Stimulated activated naive CD8-positive, alpha-beta T cell treated with anti-CD3 and anti-CD28 coated beads, Interleukin-15, Interleukin-2, amounts not matched to agents 100 U/mL and 50 U/mL, for 24 hours (primary cell): ENCODE measurements around the gene SERPINE1.
"Not testable (repeated sequence)": the region's sequence is repeated elsewhere in the genome, so short reads cannot be mapped to it uniquely, and the experiment has no call there.

ENCODE experiments used
- ATAC-seq: fragments of 150-1000 bp; cut with Tn5 transposase; one replicate; pipeline ENCODE4 v1.10.0; 2021
- DNase-seq: peaks from one replicate; pipeline ENCODE4 v3.0.0; 2021

SERPINE1 gene

GRCh38 chr7:101124376-101125056, 2.4 kb upstream of the SERPINE1 start:
- DNase-seq (no peak), ATAC-seq (peak; percentile 33)

GRCh38 chr7:101125989-101126650, 784 bp upstream of the SERPINE1 start:
- no peak for ATAC-seq

GRCh38 chr7:101127460-101128039, 646 bp downstream of the SERPINE1 start:
- no peak for DNase-seq
- ATAC-seq: no peak

More at GRCh38 chr7:101125989-101126650, 784 bp upstream of the SERPINE1 start:
- no peak for DNase-seq

DNA sequence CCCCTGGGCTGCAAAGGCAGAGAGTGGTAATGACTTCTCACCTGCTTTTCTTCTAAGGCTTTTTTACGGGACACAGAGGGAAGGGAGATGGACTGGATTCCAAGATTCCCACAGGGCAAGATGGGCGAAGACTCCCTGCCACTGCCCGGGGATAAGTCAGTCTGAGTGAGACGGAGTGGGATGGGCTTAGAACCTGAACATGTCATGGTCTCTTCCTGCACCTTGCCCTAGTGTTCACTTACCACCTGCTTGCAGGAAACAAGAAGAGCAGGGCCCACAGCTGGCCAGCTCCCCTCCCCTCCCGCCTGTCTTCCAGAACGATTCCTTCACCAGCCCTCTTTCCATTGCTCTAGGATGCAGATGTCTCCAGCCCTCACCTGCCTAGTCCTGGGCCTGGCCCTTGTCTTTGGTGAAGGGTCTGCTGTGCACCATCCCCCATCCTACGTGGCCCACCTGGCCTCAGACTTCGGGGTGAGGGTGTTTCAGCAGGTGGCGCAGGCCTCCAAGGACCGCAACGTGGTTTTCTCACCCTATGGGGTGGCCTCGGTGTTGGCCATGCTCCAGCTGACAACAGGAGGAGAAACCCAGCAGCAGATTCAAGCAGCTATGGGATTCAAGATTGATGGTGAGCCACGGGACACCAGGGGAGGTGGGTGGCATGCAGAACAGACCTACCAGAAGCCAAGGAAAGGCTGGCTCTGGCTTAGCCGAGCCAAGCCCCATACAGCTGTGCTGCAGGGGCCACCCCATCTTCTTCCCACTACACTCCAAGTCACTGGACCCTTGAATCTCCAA, 1.3 kb downstream of the SERPINE1 start:
- DNase-seq (no peak), ATAC-seq (no peak)

DNA sequence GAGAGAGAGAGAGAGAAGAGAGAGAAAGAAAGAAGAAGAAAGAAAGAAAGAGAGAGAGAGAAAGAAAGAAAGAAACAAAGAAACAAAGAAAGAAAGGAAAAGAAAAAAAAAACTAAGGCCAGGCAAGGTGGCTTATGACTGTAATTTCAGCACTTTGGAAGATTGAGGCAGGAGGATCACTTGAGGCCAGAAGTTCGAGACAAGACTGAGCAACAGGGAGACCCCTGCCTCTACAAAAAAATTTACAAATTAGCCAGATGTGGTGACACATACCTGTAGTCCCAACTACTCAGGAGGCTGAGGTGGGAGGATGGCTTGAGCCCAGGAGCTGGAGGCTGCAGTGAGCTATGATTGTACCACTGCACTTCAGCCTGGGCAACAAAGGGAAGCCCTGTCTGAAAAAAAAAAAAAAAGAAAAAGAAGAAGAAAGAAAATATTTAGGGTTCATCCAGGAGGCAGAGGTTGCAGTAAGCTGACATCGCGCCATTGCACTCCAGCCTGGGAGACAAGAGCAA, 2.8 kb downstream of the SERPINE1 start:
- DNase-seq: no peak
- no peak for ATAC-seq

DNA sequence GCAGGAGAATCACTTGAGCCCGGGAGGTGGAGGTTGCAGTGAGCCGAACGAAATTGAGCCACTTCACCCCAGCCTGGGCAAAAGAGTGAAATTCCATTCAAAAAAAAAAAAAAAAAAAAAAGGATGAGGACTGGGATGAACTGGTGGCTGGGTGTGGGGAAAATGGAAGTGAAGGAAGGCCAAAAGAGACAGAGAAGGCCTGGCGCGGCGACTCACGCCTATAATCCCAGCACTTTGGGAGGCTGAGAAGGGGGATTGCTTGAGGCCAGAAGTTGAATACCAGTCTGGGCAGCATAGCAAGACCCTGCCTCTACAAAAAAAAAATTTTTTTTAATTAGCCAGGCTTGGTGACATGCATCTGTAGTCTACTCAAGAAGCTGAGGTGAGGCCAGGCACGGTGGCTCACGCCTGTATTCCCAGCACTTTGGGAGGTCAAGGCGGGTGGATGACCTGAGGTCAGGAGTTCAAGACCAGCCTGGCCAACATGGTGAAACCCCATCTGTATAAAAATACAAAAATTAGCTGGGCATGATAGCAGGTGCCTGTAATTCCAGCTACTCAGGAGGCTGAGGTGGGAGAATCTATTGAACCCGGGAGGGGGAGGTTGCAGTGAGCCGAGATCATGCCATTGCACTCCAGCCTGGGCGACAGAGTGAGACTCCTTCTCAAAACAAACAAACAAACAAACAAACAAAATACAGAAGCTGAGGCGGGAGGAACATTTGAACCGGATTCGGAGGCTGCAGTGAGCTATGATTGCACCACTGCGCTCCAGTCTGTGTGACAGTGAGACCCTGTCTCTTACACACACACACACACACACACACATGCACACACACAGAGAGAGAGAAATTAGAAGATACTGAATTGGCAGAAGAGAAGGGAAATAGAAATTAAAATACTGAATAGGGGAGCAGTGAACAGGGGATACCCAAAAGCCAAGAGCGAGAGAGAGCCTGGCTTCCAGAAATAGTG, 6.0 kb downstream of the SERPINE1 start:
- not testable (repeated sequence) for ATAC-seq, DNase-seq

DNA sequence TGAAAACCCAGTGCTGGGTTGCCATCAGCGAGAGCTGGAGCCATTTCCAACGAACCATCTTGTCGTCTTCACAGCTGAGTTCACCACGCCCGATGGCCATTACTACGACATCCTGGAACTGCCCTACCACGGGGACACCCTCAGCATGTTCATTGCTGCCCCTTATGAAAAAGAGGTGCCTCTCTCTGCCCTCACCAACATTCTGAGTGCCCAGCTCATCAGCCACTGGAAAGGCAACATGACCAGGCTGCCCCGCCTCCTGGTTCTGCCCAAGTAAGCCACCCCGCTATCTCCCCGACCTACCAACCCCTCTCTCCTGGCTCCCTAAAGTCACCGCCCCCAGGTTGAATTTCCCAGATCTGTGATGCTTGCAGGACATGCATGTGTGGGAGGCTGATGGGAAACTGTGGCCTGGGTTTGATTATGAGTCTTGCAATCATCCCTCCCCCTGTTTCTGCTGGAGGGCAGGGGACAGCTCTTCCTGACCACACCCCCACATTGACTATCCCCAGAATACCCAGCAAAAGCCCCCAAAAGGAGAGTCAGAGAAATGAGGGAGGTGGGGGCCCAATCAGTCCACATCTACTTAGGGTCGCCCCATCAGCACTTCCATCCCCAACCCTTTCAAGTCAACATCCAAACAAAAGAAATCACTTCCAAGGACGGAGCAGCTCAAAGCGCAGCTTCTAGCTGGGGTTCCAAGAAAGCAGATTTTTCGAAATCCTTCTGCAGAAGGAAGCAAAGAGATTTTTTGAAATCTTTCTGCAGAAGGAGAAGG, 6.9 kb downstream of the SERPINE1 start:
- DNase-seq (no peak), ATAC-seq (no peak)

DNA sequence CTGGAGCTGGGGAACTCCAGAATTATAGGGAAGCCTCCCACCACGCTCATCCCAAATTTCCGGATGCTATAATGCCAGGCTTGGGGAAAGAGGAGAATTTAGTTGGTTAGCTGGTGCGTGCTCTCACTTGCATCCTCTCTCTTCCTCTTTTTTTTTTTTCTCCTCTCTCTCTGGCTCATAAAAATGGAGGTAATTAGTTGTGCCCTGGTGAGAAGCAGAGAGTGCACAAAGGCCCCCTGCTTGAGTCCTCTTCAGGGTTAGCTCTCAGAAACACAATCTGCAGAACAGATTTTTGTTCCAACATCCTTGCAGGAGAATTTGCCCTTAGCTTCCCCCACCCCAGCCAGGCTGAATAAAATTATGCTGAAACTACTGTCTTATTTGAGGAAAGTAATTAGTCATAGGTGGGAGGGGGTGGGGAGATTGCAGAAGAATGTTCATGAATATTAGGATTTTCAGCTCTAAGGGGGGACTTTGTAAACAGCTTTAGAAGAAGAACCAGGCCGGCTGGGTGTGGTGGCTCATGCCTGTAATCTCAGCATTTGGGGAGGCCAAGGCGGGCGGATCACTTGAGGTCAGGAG, 7.6 kb downstream of the SERPINE1 start:
- ATAC-seq: no peak
- DNase-seq: no peak

- no peak for ATAC-seq
- DNase-seq: no peak
Measured at GRCh38 chr7:101137651-101138212, 10.8 kb downstream of the SERPINE1 start.

GRCh38 chr7:101138213-101138870, 11.4 kb downstream of the SERPINE1 start:
- DNase-seq: peak; percentile 85

DNA sequence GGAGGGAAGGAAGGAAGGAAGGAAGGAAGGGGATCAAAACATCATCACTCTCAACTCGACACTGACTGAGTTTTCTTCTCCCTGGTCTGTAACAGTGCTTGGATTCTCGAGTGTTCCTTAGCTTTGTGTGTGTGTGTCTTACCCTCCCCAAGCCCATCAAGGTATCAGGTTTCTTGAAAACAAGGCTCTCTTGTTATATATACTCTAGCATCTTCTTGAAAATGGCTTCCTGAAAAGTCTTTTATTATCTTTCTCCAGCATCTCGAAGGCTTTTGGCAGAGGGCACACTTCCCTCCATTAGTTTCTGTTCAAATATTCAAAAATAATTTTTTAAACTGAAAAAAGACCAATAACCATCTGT, 13.4 kb downstream of the SERPINE1 start:
- ATAC-seq (no peak), DNase-seq (no peak)

More at GRCh38 chr7:101138213-101138870, 11.4 kb downstream of the SERPINE1 start:
- peak; percentile 90 for ATAC-seq

GRCh38 chr7:101140746-101141382, 14.0 kb downstream of the SERPINE1 start:
- ATAC-seq (no peak), DNase-seq (no peak)

DNA sequence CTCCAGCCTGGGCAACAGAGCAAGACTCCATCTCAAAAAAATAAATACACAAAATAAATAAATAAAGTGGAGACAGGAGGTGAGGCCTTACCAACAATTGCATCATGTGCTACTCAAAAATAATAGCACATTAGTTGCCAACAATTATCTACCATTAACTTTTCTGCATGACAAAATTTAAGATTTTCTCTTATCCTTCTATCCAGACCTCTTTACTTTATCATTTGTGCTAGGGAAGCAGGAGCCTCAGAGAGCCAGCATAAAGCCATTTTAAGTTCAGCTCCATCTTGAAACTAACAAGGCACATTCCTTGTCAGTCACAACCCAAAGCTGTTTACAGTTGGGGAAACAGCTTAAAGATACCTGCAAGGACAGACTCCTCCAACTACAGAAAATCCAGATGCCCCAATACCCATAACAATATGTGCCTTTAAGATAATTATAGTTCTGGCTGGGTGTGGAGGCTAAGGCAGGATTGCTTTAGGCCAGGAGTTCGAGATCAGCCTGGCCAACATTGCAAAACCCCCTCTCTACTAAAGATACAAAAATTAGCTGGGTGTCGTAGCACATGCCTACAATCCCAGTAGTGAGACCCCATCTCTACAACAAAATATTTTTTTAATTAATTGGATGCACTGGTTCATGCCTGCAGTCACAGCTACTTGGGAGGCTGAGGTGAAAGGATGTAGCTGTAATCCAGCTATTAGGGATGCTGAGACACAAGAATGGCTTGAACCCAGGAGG, 25.2 kb downstream of the SERPINE1 start:
- DNase-seq (no peak), ATAC-seq (no peak)

GRCh38 chr7:101153969-101154692, 27.2 kb downstream of the SERPINE1 start, which contains the start of gene AP1S1:
TSS of gene AP1S1 (plus strand) at chr7:101154476. CDS start at chr7:101154515, 39 bp downstream.
- DNase-seq: peak; percentile 94
- peak; percentile 89 for ATAC-seq

DNA sequence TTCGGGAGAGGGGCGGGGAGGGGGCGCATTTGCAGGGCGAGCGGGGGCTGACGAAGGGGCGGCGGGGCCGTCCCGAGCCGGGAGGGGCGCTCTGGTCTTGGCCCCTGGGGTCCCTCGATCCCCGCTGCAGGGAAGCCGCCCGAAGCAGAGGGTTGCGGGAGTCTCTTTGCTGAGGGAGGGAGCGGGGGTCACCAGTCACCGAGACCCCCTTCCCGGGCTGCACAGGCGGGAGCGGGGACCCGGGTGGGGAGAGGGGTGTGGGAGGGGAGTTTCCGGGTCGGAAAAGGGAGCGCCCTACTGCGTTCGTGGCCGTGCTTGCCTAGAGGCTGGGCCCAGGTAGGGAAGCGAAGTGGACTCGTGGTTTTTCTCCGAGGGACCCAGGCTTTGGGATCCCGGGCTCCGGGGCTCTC, 27.8 kb downstream of the SERPINE1 start:
- no peak for ATAC-seq
- DNase-seq: no peak

- ATAC-seq: no peak
- DNase-seq: no peak
Measured at GRCh38 chr7:101155303-101155702, 28.4 kb downstream of the SERPINE1 start.

DNA sequence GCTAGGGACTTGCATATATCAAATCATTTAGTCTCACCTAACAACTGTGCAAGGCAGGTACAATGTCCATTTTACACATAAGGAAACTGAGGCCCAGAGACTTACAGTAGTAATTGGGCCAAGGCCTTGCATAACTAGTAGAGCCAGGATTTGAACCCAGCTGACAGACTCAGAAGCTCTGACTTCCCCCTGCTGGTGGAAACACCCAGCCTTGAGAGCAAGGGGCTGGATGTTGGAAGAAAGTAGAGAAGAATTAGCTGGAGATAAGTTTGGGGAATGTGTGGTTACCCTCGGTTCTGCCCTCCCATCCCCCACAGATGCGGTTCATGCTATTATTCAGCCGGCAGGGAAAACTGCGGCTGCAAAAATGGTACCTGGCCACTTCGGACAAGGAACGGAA, 29.4 kb downstream of the SERPINE1 start:
- no peak for ATAC-seq

More for the DNA sequence above, 29.4 kb downstream of the SERPINE1 start:
- no peak for DNase-seq
